ENCODE results near the gene MAP4K2. TPM values are rescaled to one million over a fixed set of nuclear protein-coding genes. Genes with fewer than 3 reads are reported as not detected.

The MAP4K2 gene
- total RNA-seq, 8 experiments from 2014 or later = 3.0 to 15.7 (median 7.2) TPM

Other genes with a start within 250 kb of the MAP4K2 start
- 1 to 10 TPM in 1 of 8 experiments, under 1 TPM in 7; 0.18 to 1.8 (median 0.36) TPM for gene SLC22A11, start 247.3 kb downstream of the MAP4K2 start, total RNA-seq
- gene SLC22A12, start 212.0 kb downstream of the MAP4K2 start, total RNA-seq = under 1 TPM in 4 of 8 experiments, not detected in 4; 0.05 to 0.62 (median 0.22) TPM
- gene NRXN2, start 80.0 kb downstream of the MAP4K2 start, total RNA-seq = 100 to 1,000 TPM in 3 of 8 experiments, 10 to 100 TPM in 2, 1 to 10 TPM in 2, under 1 TPM in 1; 0.51 to 120 (median 71.9) TPM
- gene RASGRP2, start 59.1 kb downstream of the MAP4K2 start, total RNA-seq = 1 to 10 TPM in 7 of 8 experiments, under 1 TPM in 1; 0.63 to 5.5 (median 2.1) TPM
- 10 to 100 TPM in 1 of 8 experiments, 1 to 10 TPM in 5, under 1 TPM in 2; 0.31 to 12.8 (median 2.2) TPM for gene PYGM, start 43.2 kb downstream of the MAP4K2 start, total RNA-seq
- gene SF1, start 24.7 kb downstream of the MAP4K2 start, total RNA-seq = 100 to 1,000 TPM in 4 of 8 experiments, 10 to 100 TPM in 4; 65.8 to 317 (median 98.9) TPM
- gene MEN1, start 7.3 kb upstream of the MAP4K2 start, total RNA-seq = 10 to 100 TPM; 12.8 to 28.2 (median 17.3) TPM
- gene CDC42BPG, start 41.4 kb upstream of the MAP4K2 start, total RNA-seq = 1 to 10 TPM in 1 of 8 experiments, under 1 TPM in 6, not detected in 1; 0.05 to 1.2 (median 0.22) TPM
- 10 to 100 TPM; 20.2 to 37.2 (median 30.6) TPM for gene EHD1, start 75.4 kb upstream of the MAP4K2 start, total RNA-seq
- 10 to 100 TPM in 4 of 8 experiments, 1 to 10 TPM in 4; 4.9 to 37.2 (median 9.6) TPM for gene ATG2A, start 114.0 kb upstream of the MAP4K2 start, total RNA-seq
- 10 to 100 TPM in 6 of 8 experiments, 1 to 10 TPM in 2; 8.4 to 48.7 (median 25.8) TPM for gene PPP2R5B, start 121.5 kb upstream of the MAP4K2 start, total RNA-seq
- under 1 TPM in 3 of 8 experiments, not detected in 5; 0.16 to 0.93 (median 0.76) TPM for gene GPHA2, start 132.7 kb upstream of the MAP4K2 start, total RNA-seq
- gene MAJIN, start 168.9 kb upstream of the MAP4K2 start, total RNA-seq = 1 to 10 TPM in 1 of 8 experiments, under 1 TPM in 3, not detected in 4; 0.11 to 1.8 (median 0.18) TPM
- 10 to 100 TPM in 1 of 8 experiments, 1 to 10 TPM in 4, under 1 TPM in 3; 0.22 to 15.8 (median 1.1) TPM for gene BATF2, start 193.8 kb upstream of the MAP4K2 start, total RNA-seq
- 100 to 1,000 TPM; 103 to 151 (median 108) TPM for gene ARL2, start 210.9 kb upstream of the MAP4K2 start, total RNA-seq
- 10 to 100 TPM in 7 of 8 experiments, 1 to 10 TPM in 1; 8.5 to 27.1 (median 13.9) TPM for gene SNX15, start 224.2 kb upstream of the MAP4K2 start, total RNA-seq
- 10 to 100 TPM in 7 of 8 experiments, 1 to 10 TPM in 1; 8.9 to 18.2 (median 11.5) TPM for gene SAC3D1, start 238.0 kb upstream of the MAP4K2 start, total RNA-seq